GM19324 (cell line): ENCODE results near the gene JMJD1C.

Experiments used
- ATAC-seq: cut with Tn5 transposase; IDR thresholded peaks from one replicate; pipeline ENCODE4 v1.9.1; 2021; ENCODE audit warnings: mild to moderate bottlenecking, moderate library complexity; ENCODE audit not compliant: unreplicated experiment, low FRiP score

The JMJD1C gene

DNA sequence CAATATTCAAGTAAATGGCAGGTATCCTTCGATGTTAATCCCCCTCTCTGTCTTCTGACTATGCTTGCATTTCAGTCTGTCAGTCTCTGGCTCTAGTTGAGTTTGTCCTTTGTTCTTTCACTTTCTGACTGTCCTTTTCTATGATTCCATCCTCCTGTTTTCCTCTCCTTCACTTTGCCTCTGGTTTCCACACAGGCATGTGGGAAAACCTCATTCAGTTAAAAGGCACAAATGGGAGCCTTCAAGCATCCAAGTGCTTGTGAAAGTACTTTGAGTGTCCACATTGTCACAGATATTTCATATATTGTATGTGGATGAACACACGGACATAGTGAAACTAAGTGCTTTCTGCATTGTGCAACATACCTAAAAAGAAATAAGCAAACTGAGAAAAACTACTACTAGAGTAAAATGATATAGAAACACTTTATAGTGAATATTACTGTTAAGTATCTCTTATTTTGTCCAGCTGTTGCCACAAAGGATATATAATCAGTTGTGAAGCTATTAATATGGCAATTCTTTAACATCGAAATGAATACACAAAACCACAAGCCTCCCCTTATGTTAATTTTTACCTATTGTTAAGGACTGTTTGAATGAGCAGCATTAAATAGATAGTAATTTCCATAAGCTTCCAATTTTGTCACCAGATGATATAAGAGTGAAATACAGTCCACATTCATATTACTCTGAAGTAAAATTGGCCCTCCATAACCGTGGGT, 260.9 kb downstream of the JMJD1C start:
- no peak for ATAC-seq

DNA sequence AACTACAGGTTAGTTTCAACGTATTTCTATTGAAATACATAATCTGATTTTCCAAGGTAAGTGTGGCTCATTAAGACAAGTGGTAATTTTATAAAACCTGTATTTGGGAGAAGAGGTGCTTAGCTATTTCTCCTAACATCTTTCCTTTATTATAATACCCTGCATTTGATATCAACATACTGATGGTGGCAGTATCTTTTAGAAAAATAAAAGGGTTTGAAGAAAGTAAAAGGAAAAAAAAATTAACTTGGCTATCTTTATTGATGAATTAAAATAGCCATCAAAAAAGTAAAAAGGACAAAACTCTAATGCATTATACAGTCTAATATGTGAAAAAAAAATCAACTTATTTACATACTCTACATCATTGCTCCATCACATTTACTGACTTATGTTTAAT, 264.7 kb downstream of the JMJD1C start:
- ATAC-seq = no peak

DNA sequence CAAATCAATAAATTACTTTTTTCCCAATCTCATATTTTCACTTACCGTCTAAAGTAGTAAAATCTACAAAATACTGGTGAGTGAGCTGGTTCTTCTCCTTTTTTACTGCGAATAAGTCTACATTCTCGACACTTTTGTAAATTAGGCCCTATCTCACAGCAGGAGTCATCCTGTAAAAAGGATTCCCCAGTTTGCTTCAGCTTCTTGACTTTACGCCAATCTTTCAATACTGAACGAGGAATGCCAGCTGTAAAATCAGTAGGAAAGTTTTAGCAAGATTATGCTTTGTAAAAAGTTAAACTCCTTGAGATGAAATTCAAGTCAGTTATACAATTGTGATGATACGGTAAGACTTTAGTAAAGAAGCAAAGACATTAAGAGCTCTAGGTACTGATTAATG, 265.3 kb downstream of the JMJD1C start:
- no peak for ATAC-seq

DNA sequence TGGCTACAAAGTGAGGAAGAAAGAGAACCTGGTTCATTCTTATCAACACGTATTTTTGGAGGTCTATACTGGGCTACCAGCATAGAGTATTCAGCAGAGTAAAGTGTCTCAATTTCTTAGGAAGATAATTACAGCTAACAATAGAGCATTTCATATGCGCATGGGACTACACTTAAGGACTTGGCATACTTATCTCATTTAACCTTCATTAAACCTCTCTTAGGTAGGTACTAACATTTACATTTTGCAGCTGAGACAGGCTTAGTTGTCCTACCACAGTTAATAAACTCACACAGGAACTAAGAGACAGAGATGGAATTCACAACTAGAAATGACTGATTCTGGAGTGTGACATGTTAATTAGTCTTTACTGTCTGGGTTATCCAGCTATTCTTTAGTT, 266.1 kb downstream of the JMJD1C start:
- ATAC-seq = no peak

DNA sequence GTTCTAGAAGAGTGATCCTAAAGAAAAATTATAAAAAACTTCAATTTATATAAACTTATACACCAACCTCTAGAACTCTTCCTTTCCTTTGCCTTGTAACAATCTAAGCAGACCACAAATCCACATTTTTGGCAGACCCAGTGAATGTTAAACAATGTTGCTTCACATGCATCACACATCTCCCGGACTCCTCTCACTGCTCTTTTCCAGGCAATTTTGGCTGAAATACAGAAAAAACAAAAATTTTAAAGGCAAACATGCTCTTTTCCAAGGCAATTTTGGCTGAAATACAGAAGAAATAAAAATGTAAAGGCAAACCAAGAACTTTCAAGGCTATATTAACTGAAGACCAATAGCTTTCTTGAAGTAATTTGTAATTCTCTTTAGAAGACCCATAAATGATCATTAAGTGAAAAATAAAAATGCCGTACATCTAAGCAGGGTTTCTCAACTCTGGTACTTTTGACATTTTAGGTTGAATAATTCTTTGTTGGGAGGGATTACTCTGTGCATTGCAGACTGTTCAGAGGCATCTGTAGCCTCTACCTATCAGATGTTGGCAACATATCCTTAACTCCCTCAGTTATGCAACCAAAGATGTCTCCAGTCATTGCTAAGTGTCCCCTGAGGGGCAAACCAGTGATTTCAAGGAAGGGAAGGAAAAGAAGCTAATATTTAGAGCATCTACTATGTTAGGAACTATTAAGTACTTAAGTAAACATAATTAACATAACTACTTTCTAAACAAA, 268.3 kb downstream of the JMJD1C start:
- no peak for ATAC-seq

DNA sequence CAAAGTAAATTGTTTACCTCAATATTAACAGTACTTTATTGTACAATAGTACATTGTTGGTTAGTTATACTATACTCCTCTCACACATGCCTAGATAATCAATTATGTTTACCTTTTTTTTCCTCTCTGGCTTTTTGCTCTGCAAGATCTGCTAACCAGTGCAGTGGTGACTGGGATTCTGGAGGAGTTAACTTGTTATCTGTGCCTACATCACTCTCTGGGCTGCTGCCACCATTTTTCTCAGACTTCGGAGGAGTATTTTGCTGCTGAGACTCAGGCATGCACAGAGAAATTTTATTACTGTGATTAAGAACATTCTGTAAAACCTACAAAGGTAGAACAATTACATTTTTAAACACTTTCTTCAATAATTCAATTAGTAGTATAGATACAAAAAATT, 273.0 kb downstream of the JMJD1C start:
- ATAC-seq = no peak

DNA sequence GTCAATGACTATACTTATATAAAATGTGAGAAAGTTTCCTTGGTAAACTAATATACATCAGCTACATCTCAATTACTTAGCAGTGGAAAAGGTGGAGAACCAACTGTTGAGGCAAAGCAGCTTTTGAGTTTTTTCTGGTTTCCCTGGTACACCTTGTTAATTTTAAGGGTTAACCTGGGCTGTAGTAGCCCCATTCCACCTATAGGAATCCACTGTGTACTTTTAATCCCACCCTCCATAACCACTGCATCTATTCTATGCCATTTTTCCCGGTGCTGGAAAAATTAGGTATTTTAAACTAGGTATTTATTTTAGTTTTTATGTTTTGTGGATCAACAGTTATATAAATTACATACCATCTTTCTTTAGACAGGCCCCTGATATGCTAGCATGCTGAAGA, 290.2 kb downstream of the JMJD1C start:
- no peak for ATAC-seq

DNA sequence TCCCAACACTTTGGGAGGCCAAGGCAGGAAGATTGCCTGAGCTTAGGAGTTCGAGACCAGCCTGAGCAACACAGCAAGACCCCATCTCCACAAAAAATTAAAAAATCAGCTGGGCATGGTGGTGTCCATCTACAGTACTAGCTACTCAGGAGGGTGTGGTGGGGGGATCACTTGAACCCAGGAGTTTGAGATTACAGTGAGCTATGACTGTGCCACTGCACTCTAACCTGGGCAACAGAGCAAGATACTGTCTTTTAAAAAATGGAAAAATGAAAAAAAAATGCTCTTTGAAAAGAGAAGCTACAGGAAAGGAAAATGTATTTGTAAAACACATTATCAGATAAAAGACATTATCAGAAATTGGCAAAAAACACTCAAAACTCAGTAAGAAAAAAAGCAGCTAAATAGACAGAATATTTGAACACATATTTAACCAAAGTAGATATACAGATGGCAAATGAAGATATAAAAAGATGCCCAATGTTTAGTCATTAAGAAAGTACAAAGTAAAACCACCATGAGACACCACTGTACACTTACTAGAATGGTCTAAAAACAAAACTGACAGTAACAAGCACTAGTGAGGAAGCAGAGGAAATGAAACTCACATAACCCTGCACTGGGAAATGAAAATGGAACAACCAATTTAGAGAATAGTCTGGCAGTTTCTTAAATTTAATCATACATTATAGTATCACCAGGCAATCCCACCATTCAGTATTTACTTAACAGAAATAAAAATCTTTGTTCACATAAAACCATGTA, 292.1 kb downstream of the JMJD1C start:
- ATAC-seq = peak; percentile 90

DNA sequence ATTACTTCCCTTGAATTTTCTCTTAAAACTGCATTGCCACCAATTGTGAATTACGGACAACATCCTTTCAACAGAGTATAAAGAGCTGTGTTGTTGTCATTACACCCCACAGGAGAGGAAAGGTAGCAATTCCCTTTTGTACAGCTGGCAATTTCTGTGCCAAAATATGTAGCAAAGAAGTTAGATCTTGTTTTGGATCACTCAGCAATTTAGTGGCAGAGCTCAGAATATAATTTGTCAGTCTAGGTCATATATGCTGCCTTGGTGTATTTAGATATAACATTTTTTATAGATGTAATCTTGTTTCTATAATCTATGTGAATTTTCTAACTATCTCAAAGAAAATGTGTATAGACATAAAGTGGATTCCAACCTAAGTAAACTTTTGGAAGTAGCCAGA, 293.9 kb downstream of the JMJD1C start:
- no peak for ATAC-seq

DNA sequence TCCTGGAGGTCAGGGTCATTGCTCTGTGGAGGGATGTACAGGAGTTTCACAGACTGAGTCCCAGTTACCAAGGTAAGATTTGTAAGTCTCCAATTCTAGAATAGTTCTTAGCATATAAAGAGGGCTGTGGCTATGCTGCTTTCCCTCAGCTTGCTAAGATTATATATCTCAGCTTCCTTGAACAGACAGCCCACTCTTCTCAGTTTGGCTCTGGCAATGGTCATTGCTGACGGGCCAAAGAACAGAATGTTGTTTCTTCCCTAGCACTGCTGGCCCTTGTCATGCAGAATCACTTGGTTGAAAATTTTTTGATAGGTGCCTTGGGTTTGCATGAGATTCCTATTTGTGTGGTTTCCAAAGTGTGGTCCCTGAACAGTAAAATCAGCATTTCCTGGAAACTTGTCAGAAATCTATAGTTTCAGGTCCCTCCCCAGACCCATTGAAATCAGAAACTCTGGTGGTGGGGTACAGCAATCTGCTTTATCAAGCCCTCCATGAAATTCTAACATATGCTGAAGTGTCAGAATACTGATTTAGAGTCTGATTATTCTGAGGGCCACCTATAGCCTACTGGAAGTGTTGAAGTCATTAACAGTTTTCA, 294.4 kb downstream of the JMJD1C start:
- ATAC-seq = no peak

DNA sequence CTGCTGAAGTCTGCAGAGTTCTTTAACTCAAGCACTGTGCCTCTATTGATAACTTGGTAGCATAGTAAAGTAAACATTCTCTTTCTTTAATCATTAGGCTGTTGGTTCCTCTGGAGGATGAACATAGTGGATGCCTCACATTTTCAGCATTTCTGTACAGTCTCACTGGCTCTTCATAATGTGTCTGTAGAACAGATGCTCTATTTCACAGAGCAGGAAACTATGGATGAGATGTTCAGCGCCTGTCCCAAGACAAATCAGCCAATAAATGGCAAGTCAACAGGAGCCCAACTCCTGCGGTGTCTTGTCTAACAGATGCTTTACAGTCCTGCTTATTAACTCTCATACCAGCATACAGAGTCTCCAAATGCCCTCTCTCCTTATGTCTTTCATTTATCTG, 296.2 kb downstream of the JMJD1C start:
- ATAC-seq = no peak

DNA sequence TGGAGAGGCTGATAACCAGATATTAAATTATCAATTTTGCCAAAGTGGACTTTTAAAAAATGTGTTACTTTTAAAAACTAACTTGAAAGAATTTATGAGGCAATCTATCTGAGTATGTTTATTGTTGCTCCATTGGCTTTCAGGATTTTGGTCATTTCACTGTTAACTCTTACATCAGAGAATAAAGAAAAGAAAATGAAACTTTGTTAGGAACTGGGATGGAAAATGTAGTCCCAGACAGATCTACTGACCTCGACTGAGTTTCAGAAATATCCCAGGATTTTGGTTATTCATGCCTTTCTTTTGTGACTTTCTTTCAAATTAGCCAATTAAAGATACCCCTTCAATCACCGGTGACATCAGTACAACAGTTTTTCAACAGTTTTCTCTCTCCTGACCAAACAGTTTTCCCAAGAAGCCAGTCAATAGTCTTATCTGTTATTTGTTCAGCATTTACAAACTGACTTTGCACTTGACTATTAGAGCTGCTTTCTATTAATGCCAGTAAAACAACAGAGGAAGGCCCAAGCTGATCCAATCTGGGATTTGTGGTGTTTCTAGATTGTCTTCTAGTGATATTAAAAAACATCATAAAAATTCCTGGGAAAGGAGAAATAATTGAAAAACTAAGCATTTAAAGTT, 296.8 kb downstream of the JMJD1C start:
- ATAC-seq = no peak

DNA sequence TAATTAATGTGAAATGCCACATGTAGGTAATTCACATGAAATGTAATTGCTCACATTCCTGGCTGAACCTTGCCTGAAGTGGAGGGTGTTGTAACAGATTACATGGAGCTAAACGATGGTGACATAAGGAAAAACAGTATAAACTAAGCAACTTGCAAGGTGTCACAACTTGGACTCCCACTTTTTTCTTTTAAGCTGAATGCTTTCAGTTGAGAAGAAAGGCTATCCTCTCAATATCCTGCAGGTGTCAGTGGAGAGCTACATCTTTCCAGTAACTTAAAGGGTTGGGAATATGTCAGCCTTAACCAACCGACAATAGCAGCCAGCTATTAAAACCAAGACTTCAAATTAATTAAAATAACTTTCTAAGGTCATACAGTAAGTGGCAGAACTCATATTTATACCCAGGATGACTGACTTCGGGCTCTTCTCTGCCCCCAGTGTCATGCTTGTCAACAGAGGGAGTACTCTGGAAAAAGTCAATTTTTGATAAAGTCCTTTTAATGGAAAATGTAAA, 299.0 kb downstream of the JMJD1C start:
- ATAC-seq = no peak

DNA sequence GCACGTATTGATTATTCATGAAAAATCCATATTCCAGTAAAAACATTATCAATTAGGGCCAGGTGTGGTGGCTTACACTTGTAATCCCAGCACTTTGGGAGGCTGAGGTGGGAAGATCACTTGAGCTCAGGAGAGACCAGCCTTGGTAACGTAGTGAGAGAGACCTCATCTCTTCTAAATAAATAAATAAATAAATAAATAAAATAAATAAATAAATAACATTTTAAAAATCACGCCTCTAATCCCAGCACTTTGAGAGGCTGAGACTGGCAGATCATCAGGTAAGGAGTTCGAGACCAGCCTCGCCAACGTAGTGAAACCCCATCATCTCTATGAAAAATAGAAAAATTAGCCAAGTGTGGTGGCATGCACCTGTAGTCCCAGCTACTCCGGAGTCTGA, 300.5 kb downstream of the JMJD1C start:
- ATAC-seq = no peak

DNA sequence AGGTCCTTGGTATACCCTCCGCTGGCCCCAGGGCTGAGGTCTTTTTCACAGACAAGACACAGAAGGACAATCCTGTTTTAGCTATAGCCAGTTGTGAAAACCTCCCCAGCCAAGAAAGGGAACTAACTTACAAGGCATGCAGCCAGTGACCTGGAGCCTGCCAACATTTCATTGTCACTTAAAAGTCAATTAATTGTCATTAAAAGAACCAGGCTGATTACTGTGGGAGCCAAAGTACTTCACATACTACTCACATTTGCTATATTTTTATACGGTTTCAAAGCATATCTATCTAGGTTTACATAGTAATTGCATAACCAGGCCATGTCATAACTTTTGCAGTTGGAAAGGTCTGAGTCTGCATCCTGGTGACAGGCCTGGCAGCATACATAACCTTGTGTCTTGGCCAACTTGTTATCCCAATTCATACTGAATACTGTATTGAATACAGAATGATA, 301.6 kb downstream of the JMJD1C start:
- ATAC-seq = no peak

DNA sequence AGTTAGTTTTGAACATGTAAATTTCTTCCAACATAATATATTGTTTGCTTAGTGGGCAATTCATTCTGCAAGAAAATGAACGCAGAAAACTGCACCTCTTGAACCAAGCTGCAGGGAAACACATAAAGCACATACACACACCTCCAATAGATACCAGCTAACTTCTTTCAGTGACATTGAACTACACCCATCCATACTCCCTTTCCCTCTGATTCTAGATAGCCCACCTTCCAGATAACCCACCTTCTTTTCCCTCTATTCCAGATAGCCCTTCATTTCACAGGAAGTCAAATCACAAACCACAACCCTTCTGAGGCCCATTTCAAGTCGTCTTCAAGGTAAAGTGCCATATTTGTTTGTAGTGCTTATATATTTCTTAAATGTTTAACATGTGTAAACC, 304.2 kb downstream of the JMJD1C start:
- ATAC-seq = no peak

DNA sequence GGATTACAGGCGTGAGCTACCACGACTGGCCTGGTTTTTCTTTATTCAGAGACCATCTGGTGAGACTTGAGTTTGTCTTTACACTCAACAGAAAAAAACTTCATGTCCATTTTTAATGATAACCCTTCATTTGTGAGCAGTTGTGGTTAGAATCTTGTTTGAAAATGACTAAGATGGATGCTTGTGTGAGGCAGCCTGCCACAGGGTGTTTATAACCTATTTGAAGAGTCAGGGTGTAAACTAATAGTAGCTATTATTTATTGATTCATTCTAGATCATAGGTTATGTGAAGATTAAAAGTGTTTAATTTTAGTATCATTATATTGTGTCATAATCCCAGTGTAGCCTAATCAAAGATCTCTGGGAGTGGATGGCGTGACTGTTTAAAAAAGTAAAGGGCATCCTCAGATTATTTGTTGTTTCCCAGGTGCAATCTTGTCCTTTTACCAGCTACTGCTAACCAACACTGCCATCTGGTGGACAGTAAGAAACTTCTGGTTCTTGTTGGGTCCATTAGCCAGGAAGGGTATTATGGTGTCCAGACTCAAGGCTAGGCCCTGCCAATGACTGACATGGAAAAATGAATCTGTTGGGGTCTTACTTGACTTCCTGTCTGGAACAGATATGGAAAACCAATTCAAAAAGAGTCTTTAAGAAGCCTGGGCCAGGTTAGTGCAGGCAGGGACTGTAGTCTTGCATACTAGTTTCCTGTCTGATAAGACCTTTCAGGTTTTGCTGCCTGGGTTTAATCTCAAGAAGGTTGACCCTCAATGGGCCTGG, 307.7 kb downstream of the JMJD1C start:
- ATAC-seq = peak; percentile 74

DNA sequence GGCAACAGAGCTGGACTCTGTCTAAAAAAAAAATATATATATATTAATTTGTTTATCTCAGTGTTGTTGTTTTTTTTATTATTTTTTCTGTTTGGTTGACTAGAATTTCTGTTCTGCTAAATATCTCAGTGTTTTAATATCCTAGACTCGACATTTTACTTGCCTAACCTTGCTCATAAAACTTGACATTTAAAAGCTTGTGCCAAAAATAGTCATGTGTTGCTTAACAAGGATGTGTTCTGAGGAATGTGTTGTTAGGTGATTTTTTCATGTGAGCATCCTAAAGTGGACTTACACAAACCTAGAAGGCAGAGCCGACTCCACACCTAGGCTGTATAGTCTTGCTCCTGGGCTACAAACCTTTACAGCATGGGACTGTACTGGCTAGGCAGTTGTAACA, 309.5 kb downstream of the JMJD1C start:
- no peak for ATAC-seq

DNA sequence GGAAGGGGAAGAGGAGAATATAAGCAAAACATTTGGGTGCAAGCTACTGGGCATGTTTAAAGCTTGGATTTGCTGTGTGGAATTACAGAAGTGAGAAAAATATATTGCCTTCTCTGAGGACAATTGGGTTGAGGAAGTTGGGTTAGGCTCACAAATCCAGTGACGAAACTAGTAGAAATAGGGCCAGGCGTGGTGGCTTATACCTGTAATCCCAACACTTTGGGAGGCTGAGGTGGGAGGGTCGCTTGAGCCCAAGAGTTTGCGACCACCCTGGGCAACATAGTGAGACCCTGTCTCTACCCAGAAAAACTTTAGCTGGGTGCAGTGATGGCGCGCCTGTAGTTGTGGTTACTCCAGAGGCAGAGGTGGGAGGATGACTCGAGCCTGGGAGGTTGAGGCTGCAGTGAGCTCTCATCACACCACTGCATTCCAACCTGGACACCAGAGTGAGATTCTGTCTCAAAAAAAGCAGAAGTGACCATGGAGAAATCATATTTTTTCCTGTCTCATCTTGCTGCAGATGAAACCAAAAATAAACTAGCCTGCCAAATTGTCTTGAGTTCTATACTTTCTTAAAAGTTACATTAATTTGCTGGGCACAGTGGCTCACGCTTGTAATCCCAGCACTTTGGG, 310.3 kb downstream of the JMJD1C start:
- no peak for ATAC-seq
